HS-27A (cell line): ENCODE data around the gene BCOR.

Source experiments
- DNase-seq: peaks from one replicate; pipeline ENCODE4 v3.0.0-alpha.2; 2012; ENCODE audit warnings: low read depth, missing footprints

The BCOR gene

DNA sequence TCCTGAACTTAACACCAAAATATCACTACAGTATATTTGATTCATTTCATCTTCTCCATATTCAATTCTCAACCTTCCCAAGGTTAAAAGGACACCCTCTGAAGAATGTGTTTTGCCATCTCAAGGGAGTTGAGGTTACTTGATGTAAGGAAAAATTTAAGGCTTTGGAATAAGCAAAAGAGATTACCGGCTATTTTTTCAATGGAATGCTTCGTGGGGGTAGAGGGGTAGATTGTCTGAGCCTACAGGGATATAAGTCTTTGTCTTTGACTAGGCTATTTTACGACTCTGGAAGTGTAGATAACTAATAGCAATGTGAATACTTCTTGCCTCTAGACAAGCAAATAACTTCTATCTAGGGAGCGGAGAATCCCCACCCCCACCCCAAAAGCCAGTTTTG lies 78.2 kb downstream of the BCOR start:
- DNase-seq = no peak

DNA sequence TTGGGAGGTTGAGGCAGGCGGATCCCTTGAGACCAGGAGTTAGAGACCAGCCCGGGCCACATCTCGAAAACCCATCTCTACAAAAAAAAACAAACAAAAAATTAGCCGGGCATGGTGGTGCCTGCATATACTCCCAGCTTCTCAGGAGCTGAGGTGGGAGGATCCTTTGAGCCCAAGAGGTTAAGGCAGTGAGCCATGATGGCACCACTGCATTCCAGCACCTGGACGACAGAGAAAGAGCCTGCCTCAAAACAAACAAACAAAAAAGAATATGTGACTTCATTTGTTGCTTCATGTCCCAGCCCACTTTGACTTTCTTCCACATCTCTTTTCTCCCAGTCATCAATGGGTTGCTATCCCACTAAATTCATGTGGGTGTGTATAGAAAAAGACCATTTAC lies 79.7 kb downstream of the BCOR start:
- DNase-seq = no peak

DNA sequence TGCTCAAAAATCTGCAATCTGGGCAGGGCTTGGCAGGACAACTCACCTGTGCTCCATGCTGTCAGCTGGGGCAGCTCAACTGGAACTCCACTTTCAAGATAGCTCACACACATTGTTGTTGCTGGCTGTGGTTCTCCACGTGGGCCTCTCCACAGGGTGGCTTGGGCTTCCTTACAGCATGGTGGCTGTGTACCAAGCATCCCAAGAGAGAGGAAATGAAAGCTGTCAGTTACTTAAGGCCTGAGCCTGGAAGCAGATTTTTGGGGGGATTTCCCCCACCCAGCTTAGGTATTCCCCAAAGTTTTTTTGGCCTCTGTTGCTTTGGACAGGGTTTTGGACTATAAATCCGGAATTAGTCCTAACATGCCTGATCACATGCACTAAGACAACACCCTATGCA lies 81.0 kb downstream of the BCOR start:
- no peak for DNase-seq

DNA sequence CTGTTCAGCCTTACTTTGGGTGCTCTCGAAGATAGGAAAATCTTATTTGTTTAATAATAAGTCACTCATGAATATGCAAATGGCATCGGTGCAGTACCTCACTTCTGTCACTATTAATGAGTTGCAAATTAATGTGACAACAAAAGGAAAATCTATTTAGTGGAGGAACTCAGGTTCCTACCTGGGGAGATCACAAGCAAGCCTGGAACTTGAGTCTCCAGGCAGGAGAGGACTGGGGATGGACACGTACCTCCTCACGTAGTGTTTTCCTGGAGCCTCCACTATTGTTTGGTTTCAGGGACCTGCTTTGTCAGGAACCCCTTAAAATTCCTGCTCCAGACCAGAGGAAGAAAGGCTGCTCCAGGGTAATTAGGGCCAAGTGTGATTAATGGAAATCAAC lies 82.1 kb downstream of the BCOR start:
- no peak for DNase-seq

DNA sequence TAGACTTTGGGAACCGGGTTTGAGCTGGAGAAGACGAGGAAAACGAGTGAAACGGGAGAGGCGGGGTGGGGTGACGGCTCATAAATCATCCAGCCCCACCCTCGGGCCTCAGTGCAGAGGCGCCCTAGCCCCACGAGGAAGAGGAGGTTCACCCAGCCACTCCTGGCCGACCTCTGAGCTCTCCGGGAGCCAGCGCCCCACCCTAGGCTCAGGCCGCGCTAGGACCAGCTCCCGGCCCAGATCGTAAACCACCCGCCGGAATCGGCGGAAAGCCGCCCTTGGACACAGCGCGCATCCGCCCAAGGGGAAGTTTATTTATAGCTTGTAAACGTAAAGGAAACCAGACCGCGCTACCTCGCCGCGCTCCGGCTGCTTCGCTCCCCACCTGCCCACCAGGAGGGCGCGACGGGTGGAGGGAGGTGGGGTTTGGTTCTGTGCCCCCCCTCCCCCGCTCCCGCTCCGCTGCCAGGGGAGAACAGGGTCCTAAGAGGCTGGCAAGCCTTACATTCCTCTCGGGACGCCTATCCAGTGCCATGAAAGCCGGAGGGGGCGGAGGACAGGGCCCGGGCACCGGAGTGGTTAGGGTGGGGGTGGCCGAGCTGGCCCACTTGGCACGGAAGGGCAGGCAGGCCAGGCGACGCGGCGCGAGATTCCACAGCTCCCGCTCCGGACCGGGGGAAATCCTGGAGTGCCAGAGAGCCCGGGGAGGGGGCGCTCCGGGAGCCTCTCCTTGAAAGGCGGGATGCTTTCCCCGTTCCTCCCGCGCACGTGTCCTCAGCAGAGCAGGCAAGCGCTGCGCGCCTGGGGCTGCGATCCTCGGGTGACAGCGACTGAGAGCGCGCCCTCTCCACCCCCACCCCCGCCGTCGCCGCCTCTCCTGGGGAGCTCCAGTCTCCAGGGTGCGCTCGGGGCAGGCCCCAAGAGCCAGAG lies 84.2 kb downstream of the BCOR start:
- peak; percentile 17 for DNase-seq

DNA sequence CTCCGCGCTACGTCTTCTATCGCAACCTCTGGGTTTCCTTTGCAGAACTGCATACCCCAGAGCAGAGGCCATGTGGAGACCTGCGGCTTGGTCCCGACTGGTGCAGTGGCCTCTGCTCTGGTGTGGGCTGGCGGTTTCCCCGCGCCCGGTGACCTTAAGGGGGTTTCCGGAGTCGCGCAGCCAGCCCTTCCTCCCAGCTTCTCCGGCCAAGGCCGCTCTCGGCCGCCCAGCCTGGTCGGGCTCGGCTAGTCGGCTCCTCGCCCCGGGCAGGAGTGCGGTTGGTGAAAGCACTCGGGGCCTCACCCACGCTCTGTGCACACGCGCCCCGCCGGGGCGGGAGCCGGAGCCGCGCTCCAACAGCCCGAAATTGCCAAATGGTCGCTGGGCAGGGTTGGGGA lies 84.9 kb downstream of the BCOR start:
- DNase-seq = no peak

DNA sequence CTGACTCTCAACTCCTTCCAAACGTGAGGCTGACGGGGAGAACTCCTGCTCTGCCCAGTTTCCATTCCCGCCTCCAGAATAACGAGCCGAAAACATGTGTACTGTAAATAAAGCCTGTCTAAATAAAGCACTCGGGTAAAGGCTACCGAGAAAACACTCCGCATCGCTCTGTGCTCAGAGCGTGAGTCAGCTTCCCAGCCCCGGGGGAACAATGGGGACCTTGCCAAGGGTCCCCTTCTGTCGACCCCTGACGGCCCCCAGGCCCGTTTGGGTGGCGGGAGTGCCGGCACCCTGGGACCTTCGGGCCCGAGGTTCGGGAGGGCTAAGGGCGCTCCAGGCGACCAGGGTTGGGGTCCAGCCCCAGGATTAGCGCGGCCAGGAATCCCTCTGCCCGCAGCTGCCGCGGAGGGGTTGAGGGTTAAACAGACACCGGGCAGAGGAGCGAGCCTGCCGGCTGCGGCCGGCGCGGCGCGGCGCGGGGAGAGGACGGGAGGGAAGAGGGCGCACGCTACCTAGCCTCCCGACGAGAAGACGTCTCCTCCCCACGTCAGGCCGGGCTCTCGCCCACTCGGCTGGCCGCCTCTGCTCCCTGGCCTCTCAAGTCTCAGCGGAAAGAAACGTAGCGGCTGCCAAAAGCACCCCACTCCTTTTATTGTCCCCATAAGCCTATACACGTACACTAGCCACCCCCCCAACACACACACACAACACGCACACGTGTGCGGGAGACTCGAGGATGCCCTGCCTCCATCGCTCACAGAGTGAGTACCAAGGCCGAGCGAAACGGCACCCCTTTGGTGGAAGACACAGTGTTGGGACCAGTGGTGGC lies 85.5 kb downstream of the BCOR start:
- DNase-seq = peak; percentile 5

DNA sequence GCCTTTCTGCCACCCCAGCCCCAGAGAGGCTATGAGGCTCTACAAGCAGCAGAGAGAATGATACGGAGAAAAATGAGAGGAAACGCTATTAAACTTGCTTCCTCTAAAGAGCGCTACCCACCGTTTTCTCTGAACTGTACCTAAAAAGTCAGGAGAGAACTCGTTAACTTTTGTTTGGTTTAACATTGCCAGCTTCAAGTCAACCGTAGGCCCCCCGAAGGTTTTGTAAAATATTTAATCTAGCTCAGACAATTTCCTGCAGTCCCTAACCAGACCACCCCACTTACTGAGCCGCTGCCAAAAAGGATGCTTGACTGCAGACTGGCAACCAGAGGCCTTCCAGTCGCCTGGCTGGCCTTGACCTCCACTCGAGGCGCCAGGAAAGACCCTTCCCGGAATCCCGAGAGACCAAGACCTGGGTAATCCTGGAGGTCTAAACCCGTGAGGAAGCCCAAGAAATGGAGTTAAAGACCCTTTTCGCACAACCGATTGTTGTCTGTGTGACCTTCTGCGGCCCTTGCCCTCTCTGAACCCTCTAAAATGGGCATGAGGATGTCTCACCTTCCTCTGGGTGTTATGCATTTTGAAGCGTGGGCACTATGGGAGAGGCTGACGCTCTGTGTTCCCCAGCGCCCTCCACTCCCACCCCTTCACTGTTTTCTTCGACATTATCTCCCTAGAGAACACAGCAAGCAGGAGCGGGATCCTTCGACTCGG lies 86.3 kb downstream of the BCOR start:
- DNase-seq = no peak

DNA sequence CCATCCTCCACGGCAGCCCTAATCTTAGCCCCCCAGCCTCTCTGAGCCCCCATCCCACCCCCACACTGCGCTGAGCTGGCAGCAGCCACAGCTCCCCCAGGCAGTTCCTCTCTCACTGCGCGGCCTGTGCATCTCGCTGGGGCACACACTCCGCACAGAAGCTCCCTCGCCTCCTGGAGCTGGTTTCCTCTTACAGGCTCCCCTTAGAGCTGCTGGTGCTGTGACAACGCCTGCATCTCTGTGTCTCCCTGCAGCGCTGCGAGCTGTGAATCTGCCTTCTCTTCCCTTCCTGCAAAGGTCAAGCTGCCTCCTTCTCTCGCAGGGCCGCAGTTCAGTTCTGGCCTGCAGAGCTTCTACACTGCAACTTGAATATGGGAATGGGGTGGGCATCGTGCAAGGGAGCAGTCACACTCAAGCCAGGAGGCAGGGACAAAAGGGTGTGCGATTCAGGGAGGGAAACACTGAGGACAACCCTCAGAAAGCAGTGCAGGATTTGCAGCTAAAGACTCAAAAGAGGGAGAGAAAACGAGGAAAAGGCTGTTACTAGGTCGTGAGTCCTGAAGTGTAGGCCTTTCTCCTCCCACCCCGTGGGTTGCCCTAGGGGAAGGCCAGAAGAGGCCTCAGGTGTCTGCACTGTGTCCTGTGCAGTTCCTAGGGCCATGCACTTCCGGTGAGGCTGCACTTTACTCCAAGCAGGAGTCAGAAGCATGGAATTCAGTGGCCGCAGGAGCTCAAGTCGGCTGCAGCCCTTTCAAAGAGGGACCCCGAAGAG lies 87.0 kb downstream of the BCOR start:
- no peak for DNase-seq

DNA sequence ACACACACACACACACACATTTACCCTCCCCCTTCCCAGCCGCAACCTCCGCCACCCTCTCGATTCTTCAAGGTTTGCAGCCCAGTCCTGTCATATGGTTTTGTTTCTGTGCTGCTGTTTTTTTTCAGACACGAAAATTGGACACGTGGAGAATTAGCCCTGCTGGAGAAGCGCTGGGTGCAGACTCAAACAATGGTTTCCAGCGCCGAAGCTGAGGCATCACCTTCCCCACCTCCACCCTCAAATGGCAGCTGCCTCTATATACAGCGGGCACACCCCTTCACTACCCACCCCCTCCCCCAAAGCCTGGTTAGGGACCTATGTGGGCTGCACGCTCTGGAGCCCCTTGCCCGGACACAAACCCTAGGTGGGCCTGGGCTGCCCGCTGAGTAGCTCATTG lies 87.9 kb downstream of the BCOR start:
- DNase-seq = no peak

DNA sequence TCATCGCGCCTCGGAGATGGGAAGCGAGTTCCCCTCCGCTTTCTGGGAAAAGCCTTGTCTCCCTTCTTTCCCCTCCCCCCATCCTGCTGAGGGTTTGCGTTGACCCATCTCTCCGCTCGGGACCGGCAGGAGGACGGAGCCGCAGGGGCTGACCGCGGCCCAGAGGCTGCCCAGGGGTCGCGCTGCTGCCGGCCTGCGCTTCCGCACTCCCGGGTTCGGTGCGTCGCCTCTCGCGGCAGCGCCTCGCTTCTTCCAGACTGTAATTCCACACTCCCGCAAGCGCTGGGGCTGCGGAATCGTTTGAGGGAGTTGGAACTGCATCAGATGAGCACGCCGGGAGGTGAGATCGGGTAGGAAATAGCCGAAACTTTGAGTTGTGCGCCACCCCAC lies 88.3 kb downstream of the BCOR start:
- DNase-seq = no peak

DNA sequence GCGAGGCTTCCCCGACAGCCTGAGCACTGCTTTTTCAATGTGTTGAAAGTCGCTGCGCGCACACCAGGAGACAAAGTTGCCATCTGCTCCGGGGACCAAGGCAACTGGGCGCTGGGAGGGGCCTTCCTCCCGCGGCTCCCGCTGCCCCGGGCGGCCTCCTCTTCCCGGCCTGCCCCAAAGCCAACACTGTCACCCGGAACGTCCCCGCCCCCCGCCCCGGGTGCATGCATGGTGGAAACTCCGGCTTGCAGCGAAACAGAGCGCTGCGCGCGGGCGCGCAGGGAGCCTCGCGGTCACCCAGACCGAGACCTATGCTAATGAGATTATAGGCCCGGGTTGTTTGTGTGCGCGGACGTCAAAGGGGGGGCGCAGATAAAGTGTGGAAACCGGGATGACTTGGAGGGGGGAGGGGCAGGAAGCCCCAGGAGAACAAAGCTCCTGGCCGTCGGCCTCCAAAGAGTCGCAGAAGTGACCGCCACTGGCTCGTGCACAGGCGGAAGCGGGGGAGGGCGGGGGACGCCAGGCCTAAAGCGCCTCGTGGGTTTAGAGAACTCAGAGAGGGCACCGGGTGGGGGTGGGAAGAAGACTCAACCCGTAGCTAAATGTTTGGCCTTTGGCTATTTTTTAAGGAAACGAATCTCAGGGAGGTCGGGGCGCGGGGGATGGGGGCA lies 88.8 kb downstream of the BCOR start:
- DNase-seq = no peak

DNA sequence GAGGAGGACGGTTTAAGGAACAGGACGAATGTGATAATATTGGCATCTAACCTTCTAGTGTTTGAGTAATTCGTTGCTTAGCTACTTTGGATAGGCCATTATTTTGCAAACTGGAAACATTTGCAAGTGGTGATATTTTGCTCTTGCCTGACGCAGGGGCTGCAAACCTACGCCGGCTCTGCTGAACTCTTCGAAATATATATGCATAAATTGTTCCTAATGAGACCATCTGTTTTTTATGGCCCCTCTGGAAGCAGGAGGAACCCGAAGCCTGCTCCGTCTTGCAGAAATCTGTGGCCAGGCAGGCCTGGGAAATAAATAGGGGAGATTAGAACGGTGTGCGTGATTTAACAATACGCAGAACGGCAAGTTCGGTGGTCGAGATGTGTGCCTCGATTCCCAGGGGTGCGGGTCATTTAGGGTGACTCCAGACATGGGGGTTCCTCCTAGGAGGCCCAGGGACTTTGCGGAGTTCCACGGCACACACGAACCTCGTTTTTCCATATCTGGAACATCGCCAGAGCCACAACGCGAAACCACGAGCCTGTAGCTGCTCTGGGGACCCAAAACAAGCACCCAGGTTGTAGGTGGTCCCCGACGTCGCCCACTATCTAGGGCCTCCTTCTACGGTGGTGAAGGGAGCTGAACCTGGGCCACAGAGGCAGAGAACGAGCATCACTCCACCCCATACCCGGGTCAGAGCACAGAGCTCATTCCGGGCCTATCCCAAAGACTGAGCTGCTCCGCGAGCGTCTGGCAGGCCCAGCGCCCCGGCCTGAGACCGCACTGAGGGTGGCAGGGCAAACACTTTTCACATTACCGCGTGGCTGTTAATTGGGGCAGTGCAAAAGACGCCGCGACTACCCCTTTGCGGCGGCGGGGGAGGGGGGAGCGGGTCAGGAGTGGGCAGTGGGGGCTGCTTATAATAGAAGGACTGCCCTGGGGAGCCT lies 89.7 kb downstream of the BCOR start:
- no peak for DNase-seq

DNA sequence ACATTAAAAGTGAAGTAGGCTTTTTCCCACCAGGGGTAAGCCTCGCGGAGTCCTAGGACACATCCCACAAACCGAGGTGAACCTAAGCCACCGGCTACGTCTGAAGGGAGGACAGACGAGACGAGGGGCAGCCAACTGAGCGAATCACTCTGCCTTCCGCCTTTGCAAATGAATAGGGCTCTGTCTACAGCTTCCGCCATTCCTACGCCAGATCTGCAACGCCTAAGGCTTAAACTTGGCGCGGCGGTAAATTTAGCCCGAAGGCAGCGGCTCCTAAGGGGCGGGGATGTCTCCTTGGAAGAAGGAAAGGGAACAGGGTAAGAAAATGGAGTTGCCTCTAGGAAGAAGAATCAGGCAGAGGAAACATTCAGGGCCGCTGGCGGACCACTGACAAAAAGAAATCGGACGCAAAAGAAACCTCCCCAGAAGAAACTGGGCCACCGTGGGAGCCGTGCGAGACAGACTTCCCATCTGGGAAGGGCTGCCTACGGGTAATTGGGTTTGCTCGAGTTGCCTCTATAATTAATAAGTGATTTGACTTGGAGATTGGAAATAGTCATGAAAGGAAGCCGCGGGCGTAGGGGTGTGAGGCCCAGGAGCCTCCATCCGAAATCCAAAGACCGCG lies 90.5 kb downstream of the BCOR start:
- no peak for DNase-seq

DNA sequence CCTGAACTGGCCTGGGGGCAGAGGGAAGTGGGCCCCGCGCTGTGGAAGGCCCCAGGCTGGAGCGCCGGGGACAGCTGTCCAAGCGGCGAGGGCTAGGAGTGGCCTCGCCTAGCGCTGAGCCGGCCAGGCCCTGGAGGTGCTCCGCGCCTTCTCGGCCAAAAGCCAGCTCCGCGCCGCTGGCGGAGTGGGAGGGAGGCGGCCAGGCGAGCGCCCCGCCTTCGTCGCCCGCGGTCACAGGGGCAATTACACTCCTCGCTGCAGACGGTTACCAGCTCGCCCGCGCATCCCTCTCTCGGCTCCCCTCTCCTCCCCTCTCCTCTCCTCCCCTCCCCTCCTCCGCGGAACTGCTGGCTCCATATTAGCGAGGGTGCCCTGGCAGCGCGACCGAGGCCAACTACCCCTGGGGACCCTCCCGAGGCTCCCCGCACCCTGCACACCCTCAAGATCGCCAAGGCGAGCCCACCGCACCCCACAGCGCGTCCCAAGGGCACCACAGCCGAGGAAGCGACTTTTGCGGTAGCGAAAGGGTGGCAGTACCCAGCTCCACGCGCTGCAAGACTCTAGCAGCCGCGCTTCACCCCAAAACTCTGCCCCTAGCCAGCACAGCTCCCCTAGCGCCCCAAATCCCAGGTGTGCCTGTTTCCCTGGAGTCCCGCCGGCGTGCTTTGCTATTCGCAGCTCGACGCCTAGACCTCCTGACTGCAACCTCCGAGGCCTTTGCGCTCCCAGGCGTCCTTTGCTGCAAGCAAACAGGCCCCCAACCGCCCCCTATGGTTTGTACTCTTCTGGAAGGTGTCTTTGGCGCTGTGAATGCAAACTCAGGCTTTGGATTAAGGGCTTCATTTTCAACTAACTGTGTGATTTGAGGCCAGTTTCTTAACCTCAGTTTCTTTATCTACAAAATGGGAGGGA lies 91.4 kb downstream of the BCOR start:
- DNase-seq = no peak

DNA sequence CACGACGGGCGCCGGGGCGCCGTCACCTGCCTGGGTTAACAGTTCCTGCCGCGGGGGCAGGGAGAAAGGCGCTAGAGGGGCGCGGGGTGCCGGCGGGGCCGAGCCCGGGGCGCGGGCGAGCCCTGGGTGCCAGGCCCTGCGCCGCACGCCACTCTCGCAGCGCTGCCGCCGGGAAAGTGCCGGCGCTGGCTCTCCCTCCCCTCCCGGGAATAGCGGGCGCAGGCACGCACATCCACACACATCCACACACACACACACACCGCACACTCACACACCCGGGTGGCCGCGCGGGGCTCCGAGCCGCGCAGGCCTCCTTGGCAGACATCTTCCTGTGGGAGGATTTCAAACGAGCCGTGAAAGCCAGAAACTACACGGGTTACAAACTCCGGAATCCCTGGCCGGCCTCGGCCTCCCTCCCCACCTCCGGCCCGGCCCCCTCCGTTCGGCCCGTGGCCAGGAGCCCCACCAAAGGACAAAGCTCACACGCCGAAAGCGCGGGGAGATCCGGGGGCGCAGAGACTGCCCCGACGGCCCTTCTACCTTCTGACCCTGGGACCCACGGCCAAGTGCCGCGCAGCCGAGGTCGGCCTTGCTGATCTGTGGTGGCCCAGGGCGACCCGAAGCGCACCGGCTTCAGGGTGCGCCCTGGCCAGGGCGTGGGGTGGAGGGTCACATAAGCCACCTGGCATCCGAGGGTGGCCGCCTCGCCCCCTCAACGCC lies 92.3 kb downstream of the BCOR start:
- no peak for DNase-seq

DNA sequence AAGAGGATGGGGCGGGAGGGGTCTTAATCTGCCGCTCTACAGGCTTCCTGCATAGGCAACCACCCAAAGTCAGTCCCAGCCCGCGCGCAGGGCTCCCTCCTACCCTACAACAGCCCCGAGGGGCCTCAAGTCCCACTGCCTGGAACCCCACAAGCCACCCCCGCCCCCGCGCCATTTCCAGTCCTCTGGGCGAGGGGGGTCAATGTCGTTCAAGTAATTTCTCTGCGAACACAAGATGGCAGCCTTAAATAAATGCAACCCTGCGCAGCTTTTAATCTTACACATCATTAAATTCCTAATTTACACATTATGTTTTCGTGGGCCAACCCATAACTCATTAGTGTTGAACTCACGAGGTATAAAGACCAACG lies 92.9 kb downstream of the BCOR start:
- DNase-seq = no peak

DNA sequence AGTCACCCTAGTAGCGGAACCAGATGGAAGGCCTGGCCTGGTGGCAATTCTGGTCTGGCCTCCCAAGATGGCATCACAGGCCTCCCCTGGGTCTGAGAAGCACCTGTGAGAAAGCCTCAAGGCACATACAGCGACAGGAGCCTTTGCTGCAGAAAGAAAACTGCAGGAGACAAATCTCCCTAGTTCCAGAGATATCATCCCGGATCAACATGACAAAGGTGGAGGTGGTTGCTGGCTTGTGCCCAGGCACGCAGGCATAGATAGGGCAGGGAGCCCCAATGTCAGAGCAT lies 93.6 kb downstream of the BCOR start:
- no peak for DNase-seq
